ENCODE measurements around the gene CTNND2. TPM values are rescaled to one million over a fixed set of nuclear protein-coding genes. Genes with fewer than 3 reads are reported as not detected.
A peak's percentile ranks its signal among the peaks of the same experiment; 100 is the strongest.

Gene CTNND2
- total RNA-seq, 1 donor from 2014 or later: 143 TPM

- no peaks in the 10 kb centered on the region for H3K27me3 Mint-ChIP-seq
- H3K4me3 Mint-ChIP-seq (ENCODE audit: low read depth): no peak overlapping the region
- DNase-seq (ENCODE audit: low spot score, unreplicated experiment): no peak
- no peaks in the 10 kb centered on the region for H3K9me3 Mint-ChIP-seq (ENCODE audit: low read depth)
- no peaks in the 10 kb centered on the region for H3K36me3 Mint-ChIP-seq (ENCODE audit: insufficient read depth)
- H3K27ac Mint-ChIP-seq: peak overlapping the region; percentile 46
- peaks cover 37% of the 10 kb centered on the region for H3K4me1 Mint-ChIP-seq (ENCODE audit: low read depth)
- no peak for TF ChIP-seq CTCF (IDR thresholded peaks at IDR 0.05; ENCODE audit: unreplicated experiment)
Measured at GRCh38 chr5:11520241-11520930, 383.9 kb downstream of the CTNND2 start.

GRCh38 chr5:11519236-11519635 is 385.0 kb downstream of the CTNND2 start:
- Mint-ChIP-seq H3K4me3 (ENCODE audit: low read depth) (no peak overlapping the region), H3K4me1 (ENCODE audit: low read depth) (peaks cover 27% of the 10 kb centered on the region), H3K9me3 (ENCODE audit: low read depth) (no peaks in the 10 kb centered on the region), H3K36me3 (ENCODE audit: insufficient read depth) (no peaks in the 10 kb centered on the region), H3K27ac (peak overlapping the region; percentile 34), H3K27me3 (no peaks in the 10 kb centered on the region)
- no peak for TF ChIP-seq CTCF (IDR thresholded peaks at IDR 0.05; ENCODE audit: unreplicated experiment)
- no peak for DNase-seq (ENCODE audit: low spot score, unreplicated experiment)

- no peaks in the 10 kb centered on the region for H3K36me3 Mint-ChIP-seq (ENCODE audit: insufficient read depth)
- H3K27me3 Mint-ChIP-seq: no peaks in the 10 kb centered on the region
- TF ChIP-seq CTCF (IDR thresholded peaks at IDR 0.05; ENCODE audit: unreplicated experiment): no peak
- no peak overlapping the region for H3K27ac Mint-ChIP-seq
- no peak overlapping the region for H3K4me3 Mint-ChIP-seq (ENCODE audit: low read depth)
- no peaks in the 10 kb centered on the region for H3K9me3 Mint-ChIP-seq (ENCODE audit: low read depth)
- no peak for DNase-seq (ENCODE audit: low spot score, unreplicated experiment)
- H3K4me1 Mint-ChIP-seq (ENCODE audit: low read depth): peaks cover 21% of the 10 kb centered on the region
Measured at GRCh38 chr5:11518676-11519075, 385.6 kb downstream of the CTNND2 start.

DNA sequence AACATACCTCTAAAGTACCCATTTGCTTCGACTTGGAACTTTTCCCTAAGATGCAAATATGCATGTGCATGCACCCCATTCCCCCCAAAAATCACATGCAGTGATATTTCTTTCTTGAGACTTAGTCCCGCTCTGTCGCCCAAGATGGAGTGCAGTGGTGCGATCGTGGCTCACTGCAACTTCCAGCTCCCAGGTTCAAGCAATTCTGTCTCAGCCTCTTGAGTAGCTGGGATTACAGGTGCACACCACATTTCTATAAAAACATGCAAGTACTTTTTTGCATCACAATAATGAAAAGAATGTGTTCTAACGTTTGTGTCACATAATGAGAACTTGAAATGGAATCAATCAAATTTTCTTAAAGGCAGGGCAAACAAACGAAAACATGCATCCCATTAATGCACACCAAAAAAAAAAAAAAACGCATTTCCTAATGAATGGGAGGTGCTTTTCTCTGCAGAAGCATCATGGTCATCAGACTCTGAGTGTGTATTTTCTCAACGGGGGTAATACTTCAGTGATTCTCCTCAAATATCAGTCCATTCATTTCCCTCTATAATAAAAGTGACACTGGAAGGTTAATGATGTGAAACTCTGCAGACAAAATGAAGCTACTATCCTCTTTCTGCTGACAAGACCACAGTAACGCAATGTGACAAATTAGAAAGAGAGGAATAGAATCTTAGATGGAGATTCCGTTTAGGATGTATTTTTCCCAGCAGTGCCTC is 389.4 kb downstream of the CTNND2 start:
- no peak for DNase-seq (ENCODE audit: low spot score, unreplicated experiment)
- Mint-ChIP-seq H3K4me1 (ENCODE audit: low read depth) (peaks cover 24% of the 10 kb centered on the region), H3K4me3 (ENCODE audit: low read depth) (no peak overlapping the region), H3K27ac (no peak overlapping the region), H3K36me3 (ENCODE audit: insufficient read depth) (no peaks in the 10 kb centered on the region), H3K27me3 (no peaks in the 10 kb centered on the region), H3K9me3 (ENCODE audit: low read depth) (no peaks in the 10 kb centered on the region)
- TF ChIP-seq CTCF (IDR thresholded peaks at IDR 0.05; ENCODE audit: unreplicated experiment): no peak

- H3K27ac Mint-ChIP-seq: peak overlapping the region; percentile 88
- H3K27me3 Mint-ChIP-seq: no peaks in the 10 kb centered on the region
- no peaks in the 10 kb centered on the region for H3K9me3 Mint-ChIP-seq (ENCODE audit: low read depth)
- TF ChIP-seq CTCF (IDR thresholded peaks at IDR 0.05; ENCODE audit: unreplicated experiment): no peak
- DNase-seq (ENCODE audit: low spot score, unreplicated experiment): no peak
- peaks cover 35% of the 10 kb centered on the region for H3K4me1 Mint-ChIP-seq (ENCODE audit: low read depth)
- no peaks in the 10 kb centered on the region for H3K36me3 Mint-ChIP-seq (ENCODE audit: insufficient read depth)
- H3K4me3 Mint-ChIP-seq (ENCODE audit: low read depth): no peak overlapping the region
Measured at GRCh38 chr5:11511878-11512277, 392.4 kb downstream of the CTNND2 start.

Data from progenitor cell of endocrine pancreas (in vitro differentiated cells).